ENCODE results near the gene P2RY8.
"Not testable (repeated sequence)": the region's sequence is repeated elsewhere in the genome, so short reads cannot be mapped to it uniquely, and the experiment has no call there.

The P2RY8 gene

GRCh38 chrX:1462110-1462509 is 74.9 kb downstream of the P2RY8 start:
- no peak for DNase-seq

- DNase-seq = no peak
These were observed 81.1 kb downstream of the P2RY8 start for GRCh38 chrX:1455948-1456280.

GRCh38 chrX:1453951-1454785 is 82.8 kb downstream of the P2RY8 start:
- DNase-seq = no peak

GRCh38 chrX:1453395-1453783 is 83.6 kb downstream of the P2RY8 start:
- no peak for DNase-seq

- no peak for DNase-seq
These were observed 84.2 kb downstream of the P2RY8 start, which contains the start of gene ASMTL for GRCh38 chrX:1452516-1453394. TSS of gene ASMTL (minus strand) at chrX:1452909. CDS start at chrX:1452840, 69 bp downstream.

DNA sequence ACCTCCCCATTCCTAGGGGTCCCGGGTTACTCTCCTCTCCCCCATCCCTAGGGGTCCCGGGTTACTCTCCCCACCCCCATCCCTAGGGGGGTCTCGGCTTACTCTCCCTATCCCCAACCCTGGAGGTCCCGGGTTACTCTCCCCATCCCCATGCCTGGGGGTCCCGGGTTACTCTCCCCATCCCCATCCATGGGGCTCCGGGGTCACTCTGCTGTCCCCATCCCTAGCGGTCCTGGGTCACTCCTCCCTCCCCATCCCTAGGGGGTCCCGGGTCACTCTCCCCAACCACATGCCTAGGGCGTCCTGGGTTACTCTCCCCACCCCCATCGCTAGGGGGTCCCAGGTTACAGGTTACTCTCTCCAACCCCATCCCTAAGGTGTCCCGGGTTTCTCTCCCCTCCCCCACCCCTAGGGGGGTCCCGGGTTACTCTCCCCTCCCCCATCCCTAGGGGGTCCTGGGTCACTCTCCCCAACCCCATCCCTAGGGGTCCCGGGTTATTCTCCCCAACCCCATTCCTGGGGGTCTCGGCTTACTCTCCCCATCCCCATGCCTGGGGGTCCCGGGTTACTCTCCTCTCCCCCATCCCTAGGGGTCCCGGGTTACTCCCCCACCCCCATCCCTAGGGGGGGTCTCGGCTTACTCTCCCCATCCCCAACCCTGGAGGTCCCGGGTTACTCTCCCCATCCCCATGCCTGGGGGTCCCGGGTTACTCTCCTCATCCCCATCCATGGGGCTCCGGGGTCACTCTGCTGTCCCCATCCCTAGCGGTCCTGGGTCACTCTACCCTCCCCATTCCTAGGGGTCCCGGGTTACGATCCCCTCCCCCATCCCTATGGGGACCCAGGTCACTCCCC is 85.1 kb downstream of the P2RY8 start:
- DNase-seq = no peak

DNA sequence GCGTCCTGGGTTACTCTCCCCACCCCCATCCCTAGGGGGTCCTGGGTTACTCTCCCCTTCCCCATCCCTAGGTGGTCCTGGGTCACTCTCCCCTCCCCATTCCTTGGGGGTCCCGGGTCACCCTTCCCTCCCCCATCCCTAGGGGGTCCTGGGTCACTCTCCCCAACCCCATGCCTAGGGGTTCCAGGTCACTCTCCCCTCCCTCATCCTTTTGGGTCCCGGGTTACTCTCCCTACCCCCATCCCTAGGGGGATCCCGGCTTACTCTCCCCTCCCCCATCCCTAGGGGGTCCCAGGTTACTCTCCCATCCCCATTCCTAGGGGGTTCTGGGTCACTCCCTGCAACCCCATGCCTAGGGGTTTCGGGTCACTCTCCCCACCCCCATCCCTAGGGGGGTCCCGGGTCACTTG is 85.7 kb downstream of the P2RY8 start:
- no peak for DNase-seq

- no peak for DNase-seq
These were observed 86.4 kb downstream of the P2RY8 start for GRCh38 chrX:1450361-1451161.

GRCh38 chrX:1449823-1450149 is 87.2 kb downstream of the P2RY8 start:
- no peak for DNase-seq

DNA sequence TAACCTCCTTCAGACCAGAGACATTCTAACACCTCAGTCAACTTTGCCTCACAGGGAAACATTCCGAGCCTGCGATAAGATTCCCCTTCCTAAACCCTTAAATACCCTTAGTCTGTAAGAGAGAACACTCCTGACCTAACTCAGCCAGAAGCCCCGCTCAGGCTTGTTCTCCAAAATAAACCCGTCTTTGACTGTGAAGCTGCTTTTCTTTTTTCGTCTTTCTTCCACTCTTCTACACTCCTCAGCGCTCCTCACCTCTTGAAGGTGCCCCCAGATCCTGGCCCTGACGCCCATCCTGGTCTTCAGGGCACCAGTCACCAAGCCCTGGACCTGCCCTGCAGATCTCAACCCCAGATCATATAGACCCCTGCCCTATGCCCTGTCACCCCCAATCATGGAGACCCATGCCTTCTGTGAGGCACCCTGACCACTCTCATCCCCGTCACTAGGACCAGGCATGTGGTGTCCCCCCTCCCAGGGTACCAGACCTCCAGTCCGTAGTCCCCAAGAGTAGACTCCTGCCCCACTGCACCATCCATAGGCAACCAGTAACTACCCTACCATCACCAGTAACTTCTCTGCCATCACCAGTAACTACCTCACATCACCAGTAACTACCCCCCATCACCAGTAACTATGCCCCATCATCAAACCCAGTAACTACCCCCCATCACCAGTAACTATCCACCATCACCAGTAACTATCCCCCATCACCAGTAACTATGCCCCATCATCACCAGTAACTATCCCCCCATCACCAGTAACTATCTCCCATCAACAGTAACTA is 87.8 kb downstream of the P2RY8 start:
- no peak for DNase-seq

GRCh38 chrX:1448573-1449001 is 88.4 kb downstream of the P2RY8 start:
- DNase-seq = not testable (repeated sequence)

DNA sequence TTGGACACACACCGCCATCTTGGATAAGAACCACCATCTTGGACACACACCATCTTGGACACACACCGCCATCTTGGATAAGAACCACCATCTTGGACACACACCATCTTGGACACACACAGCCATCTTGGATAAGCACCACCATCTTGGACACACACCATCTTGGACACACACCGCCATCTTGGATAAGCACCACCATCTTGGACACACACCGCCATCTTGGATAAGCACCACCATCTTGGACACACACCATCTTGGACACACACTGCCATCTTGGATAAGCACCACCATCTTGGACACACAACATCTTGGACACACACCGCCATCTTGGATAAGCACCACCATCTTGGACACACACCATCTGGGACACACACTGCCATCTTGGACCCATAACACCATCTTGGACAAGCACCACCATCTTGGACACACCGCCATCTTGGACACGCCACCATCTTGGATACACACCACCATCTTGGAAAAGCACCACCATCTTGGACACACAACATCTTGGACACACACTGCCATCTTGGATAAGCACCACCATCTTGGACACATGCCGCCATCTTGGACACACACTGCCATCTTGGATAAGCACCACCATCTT is 88.9 kb downstream of the P2RY8 start:
- not testable (repeated sequence) for DNase-seq

GRCh38 chrX:1446984-1447968 is 89.7 kb downstream of the P2RY8 start:
- DNase-seq = not testable (repeated sequence)

GRCh38 chrX:1444561-1445500 is 92.2 kb downstream of the P2RY8 start:
- DNase-seq = no peak

GRCh38 chrX:1443496-1444075 is 93.4 kb downstream of the P2RY8 start:
- DNase-seq = no peak

DNA sequence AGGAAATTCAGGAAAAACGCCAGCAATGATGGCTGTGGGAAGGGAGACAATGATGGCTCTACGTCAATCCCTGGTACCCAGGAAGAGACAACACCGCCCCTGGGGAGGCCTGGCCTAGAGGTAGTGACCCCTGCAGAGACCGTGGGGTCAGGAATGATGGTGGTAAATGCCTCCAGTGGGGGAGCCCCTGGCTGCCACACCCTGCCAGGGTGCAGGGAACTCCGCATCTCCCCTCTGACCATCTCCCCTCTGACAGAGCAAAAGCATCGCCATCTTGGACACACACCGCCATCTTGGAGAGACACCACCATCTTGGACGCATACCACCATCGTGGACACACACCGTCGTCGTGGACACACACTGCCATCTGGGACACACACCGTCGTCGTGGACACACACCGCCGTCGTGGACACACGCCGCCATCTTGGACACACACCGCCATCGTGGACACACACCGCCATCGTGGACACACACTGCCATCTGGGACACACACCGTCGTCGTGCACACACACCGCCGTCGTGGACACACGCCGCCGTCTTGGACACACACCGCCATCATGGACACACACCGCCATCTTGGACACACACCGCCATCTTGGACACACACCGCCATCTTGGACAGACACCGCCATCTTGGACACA is 94.1 kb downstream of the P2RY8 start:
- no peak for DNase-seq

DNA sequence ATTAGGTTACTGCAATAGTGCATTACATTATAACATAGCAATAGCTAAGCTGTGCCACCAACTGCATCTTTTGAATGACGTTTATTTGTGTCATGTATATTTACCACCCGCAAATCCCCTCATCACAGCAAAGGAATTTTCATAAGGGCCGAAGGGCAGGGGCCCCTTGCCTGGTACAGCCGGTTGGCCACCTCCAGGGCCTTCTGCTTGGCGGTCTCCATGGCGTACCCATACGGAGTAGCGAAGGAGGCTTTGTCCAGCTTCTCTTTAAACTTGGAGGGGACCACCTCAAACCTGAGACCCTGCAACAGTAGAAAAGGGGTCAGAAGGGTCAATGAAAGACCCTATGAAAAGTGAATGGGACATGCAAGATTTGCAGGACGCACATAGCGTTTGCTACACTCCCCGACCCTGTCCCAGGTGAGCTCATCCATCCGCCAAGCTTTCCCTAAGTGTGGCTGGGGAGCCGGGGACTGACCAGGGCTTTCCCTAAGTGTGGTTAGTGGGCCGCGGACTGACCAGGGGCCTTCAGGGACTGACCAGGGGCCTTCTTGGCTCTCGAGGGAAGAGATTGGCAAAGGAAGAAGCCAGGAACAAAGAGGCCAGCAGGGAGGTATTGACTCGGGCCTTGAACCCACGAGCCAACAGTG is 94.8 kb downstream of the P2RY8 start:
- no peak for DNase-seq
